ENCODE measurements around the gene KCNT2. TPM values are rescaled to one million over a fixed set of nuclear protein-coding genes. Genes with fewer than 3 reads are reported as not detected.

Gene KCNT2
- total and polyA plus RNA-seq, 2 donors, result 4.7 to 31.2 TPM

DNA sequence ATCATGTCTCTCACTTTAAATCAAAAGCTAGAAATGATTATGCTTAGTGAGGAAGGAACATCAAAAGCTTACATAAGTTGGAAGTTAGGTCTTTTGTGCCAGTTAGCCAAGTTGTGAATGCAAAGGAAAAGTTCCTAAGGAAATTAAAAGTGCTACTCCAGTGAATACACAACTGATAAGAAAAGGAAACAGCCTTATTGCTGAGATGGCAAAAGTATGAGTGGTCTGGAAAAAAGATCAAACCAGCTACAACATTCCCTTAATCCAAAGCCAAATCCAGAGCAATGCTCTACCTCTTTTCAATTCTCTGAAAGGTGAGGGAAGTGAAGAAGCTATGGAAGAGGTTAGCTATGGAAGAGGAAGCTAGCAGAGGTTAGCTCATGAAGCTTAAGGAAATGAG, 378.7 kb downstream of the KCNT2 start:
- DNase-seq (ENCODE audit: extremely low spot score), result no peak
- no peaks in the 10 kb centered on the region for H3K4me1 ChIP-seq (ENCODE audit: insufficient read depth)
- H3K27ac ChIP-seq (ENCODE audit: low read depth), result no peak overlapping the region
- H3K36me3 ChIP-seq (ENCODE audit: insufficient read depth), result no peaks in the 10 kb centered on the region
- no peak overlapping the region for H3K4me3 ChIP-seq (ENCODE audit: low read depth, low read length)

DNA sequence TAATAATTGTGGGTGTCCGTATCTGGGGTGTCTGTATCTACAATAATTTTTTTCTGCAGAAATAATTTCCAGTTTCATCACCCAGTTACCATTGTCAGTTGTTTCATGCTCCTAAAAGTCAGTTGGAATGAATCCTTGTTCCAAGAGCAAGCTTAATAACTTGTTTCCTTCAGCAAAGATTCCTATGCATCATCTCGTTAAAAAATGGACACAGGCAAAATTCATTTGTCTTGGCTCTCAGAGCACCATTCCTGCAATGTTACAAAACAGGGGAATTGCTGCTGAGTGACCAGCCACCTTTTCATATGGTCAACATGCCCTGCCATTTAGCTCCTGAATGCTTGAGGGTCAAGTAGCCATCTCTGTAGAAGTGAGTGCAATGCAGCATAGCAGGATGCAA, 393.4 kb downstream of the KCNT2 start:
- no peak overlapping the region for H3K27ac ChIP-seq (ENCODE audit: low read depth)
- peaks cover 1% of the 10 kb centered on the region for H3K36me3 ChIP-seq (ENCODE audit: insufficient read depth)
- no peak overlapping the region for H3K4me3 ChIP-seq (ENCODE audit: low read depth, low read length)
- H3K4me1 ChIP-seq (ENCODE audit: insufficient read depth), result no peaks in the 10 kb centered on the region
- WGBS, result 82% methylated on average over 2 of the region's 2 CpGs
- no peak for DNase-seq (ENCODE audit: extremely low spot score)

DNA sequence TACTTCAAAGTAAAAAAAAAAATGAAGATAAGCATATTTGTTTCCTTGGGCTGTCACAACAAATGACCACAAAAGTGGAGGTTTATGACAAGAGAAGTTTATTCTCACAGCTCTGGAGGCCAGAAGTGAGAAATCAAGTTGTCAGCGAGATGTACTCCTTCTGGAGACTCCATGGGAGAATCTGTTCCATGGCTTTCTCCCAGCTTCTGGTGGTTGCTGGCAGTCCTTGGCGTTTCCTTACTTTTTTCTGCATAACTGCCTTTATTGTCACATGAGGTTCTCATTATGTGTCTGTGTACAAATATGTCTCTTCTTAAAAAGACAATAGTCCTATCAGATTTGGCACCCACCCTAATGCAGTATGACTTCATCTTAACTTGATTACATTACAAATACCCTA, 398.3 kb downstream of the KCNT2 start:
- H3K36me3 ChIP-seq (ENCODE audit: insufficient read depth), result no peaks in the 10 kb centered on the region
- no peaks in the 10 kb centered on the region for H3K4me1 ChIP-seq (ENCODE audit: insufficient read depth)
- H3K4me3 ChIP-seq (ENCODE audit: low read depth, low read length), result no peak overlapping the region
- no peak for DNase-seq (ENCODE audit: extremely low spot score)
- 59% methylated on average over 2 of the region's 2 CpGs for WGBS
- no peak overlapping the region for H3K27ac ChIP-seq (ENCODE audit: low read depth)

DNA sequence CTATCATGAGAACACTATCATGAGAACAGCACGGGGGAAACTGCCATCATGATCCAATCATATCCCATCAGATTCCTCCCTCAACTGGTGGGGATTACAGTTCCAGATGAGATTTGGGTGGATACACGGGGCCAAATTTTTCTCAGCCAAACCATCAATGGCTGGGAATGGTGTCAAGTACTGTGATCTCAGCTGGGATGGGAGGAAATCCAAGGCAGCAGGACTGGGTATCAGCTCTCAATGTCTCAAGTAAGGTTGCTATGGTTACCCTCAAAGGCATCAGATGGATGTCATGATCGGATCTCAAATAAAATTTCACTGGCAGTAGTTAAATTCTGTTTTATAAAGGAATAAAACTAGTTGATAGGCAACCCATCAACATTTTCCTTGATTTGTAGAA, 399.0 kb downstream of the KCNT2 start:
- Histone ChIP-seq H3K4me3 (ENCODE audit: low read depth, low read length) (no peak overlapping the region), H3K36me3 (ENCODE audit: insufficient read depth) (no peaks in the 10 kb centered on the region), H3K4me1 (ENCODE audit: insufficient read depth) (no peaks in the 10 kb centered on the region), H3K27ac (ENCODE audit: low read depth) (no peak overlapping the region)
- 76% methylated on average over 3 of the region's 3 CpGs for WGBS
- DNase-seq (ENCODE audit: extremely low spot score), result no peak

DNA sequence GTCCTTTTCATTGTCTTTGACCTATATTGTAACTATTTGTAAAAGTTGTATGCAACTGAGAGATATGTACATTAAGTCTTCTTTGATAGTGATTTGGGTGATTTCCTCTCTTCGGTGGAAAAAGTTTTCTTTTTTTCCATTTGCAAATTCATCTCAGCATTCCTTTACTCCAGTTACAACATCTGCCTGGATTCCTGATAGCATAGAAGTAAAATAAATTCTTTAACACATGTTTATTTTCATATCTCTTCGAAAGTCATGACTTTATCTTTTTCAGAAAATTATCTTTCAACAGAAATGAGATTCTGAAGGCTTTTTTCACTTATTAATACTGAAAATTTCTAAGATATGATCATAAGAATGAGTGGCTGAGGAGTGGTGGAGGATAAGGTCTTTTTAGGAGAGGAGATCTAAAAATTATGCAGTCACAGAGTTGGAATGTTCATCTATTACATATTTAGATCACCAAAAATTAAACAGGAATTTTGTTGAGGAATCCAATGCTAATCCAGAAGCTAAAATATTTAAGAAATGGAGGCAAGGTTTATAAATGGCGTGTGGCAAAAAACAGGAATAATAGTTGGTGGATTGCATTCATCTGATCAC, 400.5 kb downstream of the KCNT2 start:
- Histone ChIP-seq H3K27ac (ENCODE audit: low read depth) (no peak overlapping the region), H3K4me3 (ENCODE audit: low read depth, low read length) (no peak overlapping the region), H3K4me1 (ENCODE audit: insufficient read depth) (no peaks in the 10 kb centered on the region), H3K36me3 (ENCODE audit: insufficient read depth) (no peaks in the 10 kb centered on the region)
- 52% methylated on average over 3 of the region's 3 CpGs for WGBS
- no peak for DNase-seq (ENCODE audit: extremely low spot score)

DNA sequence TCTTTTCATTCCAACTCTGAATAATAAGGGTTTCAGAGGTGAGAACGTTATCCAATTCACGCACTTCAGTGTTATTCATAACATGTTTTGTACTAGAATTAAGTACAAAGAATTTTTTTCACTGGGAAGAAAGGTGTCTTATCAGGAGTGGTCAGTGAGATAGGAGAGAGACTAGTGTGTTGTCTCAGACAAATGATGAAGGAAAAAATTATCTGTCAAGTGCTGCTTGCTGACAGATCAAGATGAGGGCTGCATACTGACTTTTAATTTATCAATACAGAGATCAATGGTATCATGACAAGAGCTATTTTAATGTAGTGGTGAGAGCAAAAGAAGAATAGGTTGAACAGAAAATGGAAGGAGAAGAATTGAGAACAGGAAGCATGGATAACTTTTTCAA, 402.4 kb downstream of the KCNT2 start:
- Histone ChIP-seq H3K27ac (ENCODE audit: low read depth) (no peak overlapping the region), H3K36me3 (ENCODE audit: insufficient read depth) (no peaks in the 10 kb centered on the region), H3K4me1 (ENCODE audit: insufficient read depth) (no peaks in the 10 kb centered on the region), H3K4me3 (ENCODE audit: low read depth, low read length) (no peak overlapping the region)
- DNase-seq (ENCODE audit: extremely low spot score), result no peak
- WGBS, result 91% methylated on average over 2 of the region's 2 CpGs

DNA sequence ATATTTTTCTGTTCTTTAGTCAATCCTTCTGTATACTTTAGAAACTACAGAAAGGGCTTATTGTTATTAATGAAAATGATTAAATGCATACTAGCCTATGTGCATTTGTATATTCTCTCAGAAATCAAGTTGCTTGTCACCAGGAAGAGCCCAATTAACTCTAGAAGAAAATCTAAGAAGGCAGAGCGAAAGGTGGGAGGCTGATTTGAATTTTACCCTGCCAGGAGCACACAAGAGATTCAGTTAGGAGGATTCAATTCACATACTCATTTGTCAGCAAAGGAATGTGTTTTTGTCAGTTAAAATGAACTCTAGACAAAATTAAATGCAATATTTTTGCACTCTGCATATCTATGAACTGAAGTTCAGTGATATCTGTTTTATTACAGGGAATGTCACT, 411.8 kb downstream of the KCNT2 start:
- no peaks in the 10 kb centered on the region for H3K36me3 ChIP-seq (ENCODE audit: insufficient read depth)
- H3K4me1 ChIP-seq (ENCODE audit: insufficient read depth), result no peaks in the 10 kb centered on the region
- 94% methylated on average over 1 of the region's 1 CpG for WGBS
- H3K4me3 ChIP-seq (ENCODE audit: low read depth, low read length), result no peak overlapping the region
- no peak for DNase-seq (ENCODE audit: extremely low spot score)
- H3K27ac ChIP-seq (ENCODE audit: low read depth), result no peak overlapping the region

DNA sequence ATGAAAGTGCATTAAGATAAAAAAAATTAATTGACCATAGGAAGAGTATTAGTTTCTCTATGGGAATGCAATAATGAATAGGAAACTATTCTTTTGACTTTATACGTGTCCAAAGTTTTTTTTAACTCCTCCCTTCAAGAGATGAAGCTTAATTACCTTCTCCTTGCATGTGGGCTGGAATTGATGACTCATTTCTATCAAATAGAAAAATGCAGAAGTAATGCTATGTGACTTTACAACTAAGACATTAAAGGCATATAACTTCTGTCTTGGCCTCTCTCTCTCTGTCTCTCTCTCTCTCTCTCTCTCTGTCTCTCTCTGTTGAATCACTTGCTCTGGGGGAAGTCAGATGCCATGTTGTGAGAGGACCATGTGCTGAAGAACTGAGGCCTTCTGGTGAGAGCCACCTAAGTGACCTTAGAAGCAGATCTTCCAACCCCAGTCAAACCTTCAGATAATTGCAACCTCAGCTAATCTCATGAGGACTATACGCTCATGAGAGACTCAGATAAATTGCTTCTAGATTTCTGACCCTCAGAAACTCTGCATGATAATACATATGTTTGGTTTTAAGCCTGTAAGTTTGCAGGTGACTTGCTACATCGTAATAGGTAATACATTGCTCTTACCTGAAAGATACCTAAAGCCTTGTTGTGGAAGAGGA, 414.2 kb downstream of the KCNT2 start:
- Histone ChIP-seq H3K27ac (ENCODE audit: low read depth) (no peak overlapping the region), H3K4me1 (ENCODE audit: insufficient read depth) (no peaks in the 10 kb centered on the region), H3K4me3 (ENCODE audit: low read depth, low read length) (no peak overlapping the region), H3K36me3 (ENCODE audit: insufficient read depth) (no peaks in the 10 kb centered on the region)
- WGBS, result 31% methylated on average over 3 of the region's 3 CpGs
- no peak for DNase-seq (ENCODE audit: extremely low spot score)

DNA sequence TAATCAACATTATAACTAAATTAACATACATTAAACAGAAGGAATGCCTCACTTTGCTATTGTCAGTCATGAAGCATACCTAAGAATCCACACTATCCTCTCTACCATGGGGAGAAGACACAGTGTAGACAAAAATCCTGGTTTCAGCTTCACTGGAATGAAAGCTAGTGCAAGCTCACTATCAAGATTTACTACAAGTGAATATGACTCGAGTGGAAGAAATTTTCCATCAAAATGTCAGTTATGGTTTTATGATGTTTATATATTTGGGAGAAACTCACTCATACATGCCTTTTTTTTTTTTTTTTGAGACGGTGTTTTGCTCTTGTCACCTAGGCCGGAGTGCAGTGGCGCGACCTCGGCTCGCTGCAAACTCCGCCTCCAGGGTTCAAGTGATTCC, 424.3 kb downstream of the KCNT2 start:
- no peak for DNase-seq (ENCODE audit: extremely low spot score)
- Histone ChIP-seq H3K4me3 (ENCODE audit: low read depth, low read length) (no peak overlapping the region), H3K27ac (ENCODE audit: low read depth) (no peak overlapping the region), H3K36me3 (ENCODE audit: insufficient read depth) (no peaks in the 10 kb centered on the region), H3K4me1 (ENCODE audit: insufficient read depth) (no peaks in the 10 kb centered on the region)
- WGBS, result 88% methylated on average over 8 of the region's 8 CpGs

DNA sequence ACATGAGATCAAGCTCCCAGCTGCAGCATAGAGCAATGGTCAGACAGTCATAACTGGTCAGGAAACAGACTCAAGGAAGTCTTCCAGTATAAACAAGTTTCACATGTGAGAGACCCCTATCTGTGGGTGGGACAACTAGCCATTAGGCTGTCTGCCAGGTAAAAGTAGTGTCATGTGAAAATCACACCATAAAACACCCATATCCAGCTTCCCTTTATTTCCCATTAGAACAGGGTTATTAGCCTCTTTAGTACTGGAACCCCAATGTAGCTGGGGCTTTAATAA, 426.7 kb downstream of the KCNT2 start:
- DNase-seq (ENCODE audit: extremely low spot score), result no peak
- no peak overlapping the region for H3K4me3 ChIP-seq (ENCODE audit: low read depth, low read length)
- no peaks in the 10 kb centered on the region for H3K4me1 ChIP-seq (ENCODE audit: insufficient read depth)
- no peak overlapping the region for H3K27ac ChIP-seq (ENCODE audit: low read depth)
- no peaks in the 10 kb centered on the region for H3K36me3 ChIP-seq (ENCODE audit: insufficient read depth)

DNA sequence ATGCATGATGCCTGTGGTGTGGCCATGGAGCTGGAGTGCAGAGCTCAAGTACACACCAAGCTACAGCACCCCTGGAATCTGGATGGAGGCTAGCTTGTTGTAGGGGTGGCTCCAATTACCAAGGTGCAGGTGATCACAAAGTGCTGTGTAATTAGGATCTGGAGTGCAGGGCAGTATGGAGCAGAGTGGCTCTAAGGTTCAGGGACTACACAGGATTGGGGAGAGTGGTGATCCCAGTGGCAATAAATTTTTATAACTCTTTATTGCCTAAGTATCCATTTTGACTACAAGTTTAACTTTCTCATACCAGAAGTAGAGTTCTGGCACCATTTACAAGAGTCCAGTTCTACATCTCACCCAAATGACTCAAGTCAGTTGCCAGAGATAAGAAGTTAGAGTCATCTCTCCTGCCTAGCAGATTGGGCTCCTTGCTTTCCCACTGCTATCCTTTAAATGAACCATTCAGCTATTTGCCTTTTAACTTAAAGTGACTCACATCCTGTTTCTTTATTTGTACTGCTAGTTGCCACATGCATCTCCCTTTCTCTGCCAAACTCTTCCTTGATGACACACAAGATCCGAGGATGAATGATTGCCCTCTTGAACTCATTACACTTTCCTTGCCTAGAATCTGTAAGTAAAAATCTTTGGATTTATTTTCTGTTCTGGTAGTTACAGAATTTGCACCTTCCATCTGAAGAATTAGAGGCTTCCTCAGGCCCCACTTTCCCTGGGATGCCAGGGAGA, 427.2 kb downstream of the KCNT2 start:
- 13% methylated on average over 1 of the region's 1 CpG for WGBS
- no peak for DNase-seq (ENCODE audit: extremely low spot score)

DNA sequence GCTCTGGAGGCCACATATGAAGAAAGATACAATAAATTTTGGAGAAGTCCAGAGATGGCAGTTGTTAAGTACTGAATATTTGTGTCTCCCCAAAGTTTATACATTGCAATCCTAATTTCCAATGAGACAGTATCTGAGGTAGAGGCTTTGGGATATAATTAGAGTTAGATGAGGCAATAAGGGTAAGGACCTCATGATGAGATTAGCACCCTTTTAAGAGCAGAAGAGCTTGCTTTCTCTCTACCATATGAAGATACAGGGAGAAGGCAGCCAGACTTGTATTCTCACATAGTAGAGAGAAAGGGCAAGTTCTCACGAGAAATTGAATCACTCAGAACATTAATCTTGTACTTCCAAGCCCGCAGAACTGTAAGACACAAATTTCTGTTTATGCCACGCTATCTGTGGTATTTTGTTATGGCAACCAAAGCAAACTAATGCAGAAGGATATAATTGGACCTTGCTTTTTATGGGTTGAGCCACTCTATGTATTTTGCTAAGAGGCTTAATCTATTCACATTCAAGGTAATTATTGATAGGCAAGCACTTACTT, 430.1 kb downstream of the KCNT2 start:
- Histone ChIP-seq H3K27ac (ENCODE audit: low read depth) (no peak overlapping the region), H3K4me3 (ENCODE audit: low read depth, low read length) (no peak overlapping the region), H3K36me3 (ENCODE audit: insufficient read depth) (no peaks in the 10 kb centered on the region), H3K4me1 (ENCODE audit: insufficient read depth) (no peaks in the 10 kb centered on the region)
- WGBS, result 43% methylated on average over 3 of the region's 3 CpGs
- DNase-seq (ENCODE audit: extremely low spot score), result no peak

More for the DNA sequence above, 427.2 kb downstream of the KCNT2 start:
- Histone ChIP-seq H3K36me3 (ENCODE audit: insufficient read depth) (no peaks in the 10 kb centered on the region), H3K4me1 (ENCODE audit: insufficient read depth) (no peaks in the 10 kb centered on the region), H3K27ac (ENCODE audit: low read depth) (no peak overlapping the region), H3K4me3 (ENCODE audit: low read depth, low read length) (no peak overlapping the region)

Data from urinary bladder (tissue), 4 donors.